ENCODE measurements around the gene FOLR2. TPM values are rescaled to one million over a fixed set of nuclear protein-coding genes. Genes with fewer than 3 reads are reported as not detected.

The FOLR2 gene
- total RNA-seq, 1 experiment from 2014 or later = not detected

- Histone ChIP-seq H3K36me3 (ENCODE audit: control insufficient read depth in 1 of 2, insufficient read depth in 2 of 2, low read length in 2 of 2) (peaks cover 4 to 15% of the 10 kb centered on the region in 2 experiments; a peak in 2 of 4 replicates), H3K27me3 (ENCODE audit: insufficient read depth, low read length) (no peaks in the 10 kb centered on the region), H3K4me1 (ENCODE audit: control insufficient read depth in 1 of 2, insufficient read depth in 2 of 2, low read length in 2 of 2) (peaks cover 17 to 32% of the 10 kb centered on the region in 2 experiments), H2AFZ (ENCODE audit: low read depth, low read length, poor library complexity, severe bottlenecking) (no peak overlapping the region), H3K27ac (ENCODE audit: low read depth, low read length) (peak overlapping the region; percentile 79; the same call in 1 of the 2 replicates), H3K4me2 (ENCODE audit: low read length) (peak overlapping the region; percentile 99), H3K4me3 (replicated peaks in 1 of 2; ENCODE audit: low read depth in 1 of 2, low read length in 2 of 2) (peak overlapping the region; percentile 88 to 94), H3K9ac (ENCODE audit: low read length) (peak overlapping the region; percentile 91), H3K9me3 (ENCODE audit: control insufficient read depth in 1 of 2, insufficient read depth in 1 of 2, low read depth in 1 of 2, low read length in 2 of 2) (no peaks in the 10 kb centered on the region), H4K20me1 (ENCODE audit: insufficient read depth) (no peaks in the 10 kb centered on the region), H3K9me2 (ENCODE audit: insufficient read depth) (no peaks in the 10 kb centered on the region), H3K79me2 (ENCODE audit: insufficient read depth, low read length) (peaks cover 10% of the 10 kb centered on the region; the same call in 1 of the 2 replicates)
- ChIA-PET RAD21 (ENCODE audit: low non-redundant PET in 1 of 2, low total read pairs in 2 of 2, uncharacterized antibody in 2 of 2, unreplicated experiment in 2 of 2) (no interaction called here), CTCF (no interaction called here), POLR2A (no interaction called here)
- intact Hi-C loops (cut with micrococcal nuclease) = loop anchor here (10.0 kb wide), 1 partner anchor 209 kb away; the partner anchor contains the start of gene CLPB
- no peak for DNase-seq (ENCODE audit: low read depth, low spot score)
- BruUV-seq (replicated peaks) = TSS peak; percentile 42
- no peak for ATAC-seq
- TF ChIP-seq EZH2 (IDR thresholded peaks at IDR 0.05) = no peak
- TF ChIP-seq REST (IDR thresholded peaks at IDR 0.05; ENCODE audit: low read depth) = no peak
- TF ChIP-seq CEBPB (IDR thresholded peaks at IDR 0.05; ENCODE audit: low read depth) = no peak
- TF ChIP-seq MAX (IDR thresholded peaks at IDR 0.05) = no peak
These were observed 8.9 kb downstream of the FOLR2 start for GRCh38 chr11:72225411-72225951.

- ATAC-seq = no peak
- H3K9ac ChIP-seq (ENCODE audit: low read length) = no peak overlapping the region
- no peak for DNase-seq (ENCODE audit: low read depth, low spot score)
- H3K36me3 ChIP-seq (ENCODE audit: control insufficient read depth in 1 of 2, insufficient read depth in 2 of 2, low read length in 2 of 2) = peaks cover 9 to 20% of the 10 kb centered on the region in 2 experiments; a peak in 2 of 4 replicates
- ChIA-PET POLR2A (no interaction called here), CTCF (interaction anchor here (1.0 to 1.4 kb wide), 3 partner anchors 12 to 205 kb away, joined by 3 to 5 read pairs (median 3); no protein-coding TSS in a partner anchor), RAD21 (ENCODE audit: low non-redundant PET in 1 of 2, low total read pairs in 2 of 2, uncharacterized antibody in 2 of 2, unreplicated experiment in 2 of 2) (no interaction called here)
- intact Hi-C loops (cut with micrococcal nuclease) = loop anchor here (10.0 kb wide), 1 partner anchor 208 kb away; the partner anchor contains the start of gene CLPB
- no peaks in the 10 kb centered on the region for H3K27me3 ChIP-seq (ENCODE audit: insufficient read depth, low read length)
- H3K4me1 ChIP-seq (ENCODE audit: control insufficient read depth in 1 of 2, insufficient read depth in 2 of 2, low read length in 2 of 2) = peaks cover 17 to 32% of the 10 kb centered on the region in 2 experiments
- no peak overlapping the region for H3K27ac ChIP-seq (ENCODE audit: low read depth, low read length)
- H3K4me3 ChIP-seq (replicated peaks in 1 of 2; ENCODE audit: low read depth in 1 of 2, low read length in 2 of 2) = no peak overlapping the region
- no peaks in the 10 kb centered on the region for H3K9me3 ChIP-seq (ENCODE audit: control insufficient read depth in 1 of 2, insufficient read depth in 1 of 2, low read depth in 1 of 2, low read length in 2 of 2)
- no peaks in the 10 kb centered on the region for H4K20me1 ChIP-seq (ENCODE audit: insufficient read depth)
- H3K9me2 ChIP-seq (ENCODE audit: insufficient read depth) = no peaks in the 10 kb centered on the region
- H3K79me2 ChIP-seq (ENCODE audit: insufficient read depth, low read length) = peaks cover 10% of the 10 kb centered on the region; the same call in 1 of the 2 replicates
- H2AFZ ChIP-seq (ENCODE audit: low read depth, low read length, poor library complexity, severe bottlenecking) = no peak overlapping the region
- H3K4me2 ChIP-seq (ENCODE audit: low read length) = no peak overlapping the region
- BruUV-seq (replicated peaks) = no TSS peak
- no peak for TF ChIP-seq JUND (IDR thresholded peaks at IDR 0.05)
- TF ChIP-seq RAD21 (IDR thresholded peaks at IDR 0.05; ENCODE audit: low read depth) = no peak
- no peak for TF ChIP-seq YY1 (IDR thresholded peaks at IDR 0.05; ENCODE audit: extremely low read depth, insufficient replicate concordance, low read depth, low read length)
- no peak for TF ChIP-seq EZH2phosphoT487 (IDR thresholded peaks at IDR 0.05; ENCODE audit: borderline replicate concordance)
- no peak for TF ChIP-seq TCF7L2 (IDR thresholded peaks at IDR 0.05; ENCODE audit: borderline replicate concordance, extremely low read depth, insufficient read depth, insufficient read length)
- no peak for TF ChIP-seq ELF1 (IDR thresholded peaks at IDR 0.05; ENCODE audit: borderline replicate concordance, low read depth)
- no peak for TF ChIP-seq MAX (IDR thresholded peaks at IDR 0.05)
- no peak for TF ChIP-seq CTCF (IDR thresholded peaks at IDR 0.05 in 2 of 3, conservative IDR thresholded peaks at IDR 0.05 in 1 of 3; ENCODE audit: borderline replicate concordance in 1 of 3, insufficient read depth in 1 of 3, low read depth in 2 of 3, low read length in 2 of 3)
- no peak for TF ChIP-seq EGR1 (IDR thresholded peaks at IDR 0.05; ENCODE audit: low read depth)
- TF ChIP-seq SRF (IDR thresholded peaks at IDR 0.05; ENCODE audit: low read depth) = no peak
- TF ChIP-seq POLR2AphosphoS5 (IDR thresholded peaks at IDR 0.05; ENCODE audit: low read depth, low read length) = no peak
These were observed 10.1 kb downstream of the FOLR2 start for GRCh38 chr11:72226701-72227100.
